Effector CD8-positive, alpha-beta T cell (primary cell): ENCODE measurements around the gene PTH2.
A peak's percentile ranks its signal among the peaks of the same experiment; 100 is the strongest.

Experiments used
- DNase-seq: peaks from one replicate; lab custom pipeline; 2025; lab: John Stamatoyannopoulos, UW

Gene PTH2

DNA sequence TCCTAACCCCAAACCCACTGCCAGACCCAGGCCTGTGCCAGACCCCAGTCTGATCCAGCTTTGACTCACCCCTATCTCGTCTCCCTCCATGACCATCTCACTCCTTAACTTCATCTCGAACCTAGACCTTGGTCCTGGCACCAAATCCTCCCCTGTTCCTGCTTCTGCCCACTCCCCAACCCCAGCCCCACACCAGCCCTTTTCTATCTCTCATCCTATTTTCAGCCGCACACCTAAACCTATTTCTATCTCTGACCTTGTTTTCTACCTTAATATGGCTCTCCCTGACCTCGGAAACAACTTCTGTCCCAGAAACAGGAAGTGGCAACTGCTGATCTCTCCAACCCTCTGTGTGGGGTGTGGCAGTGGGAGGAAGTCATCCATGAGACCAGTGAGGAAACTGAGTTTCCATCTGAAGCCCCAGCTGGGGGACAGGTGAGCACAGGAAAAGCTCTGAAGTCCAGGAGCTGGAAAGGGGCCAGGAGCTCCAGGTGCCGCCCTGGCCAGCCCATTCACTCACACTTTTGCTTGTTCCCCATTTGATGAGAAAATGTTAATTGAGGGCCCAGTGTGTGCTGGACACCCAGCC lies 13.7 kb downstream of the PTH2 start:
- DNase-seq, result no peak

DNA sequence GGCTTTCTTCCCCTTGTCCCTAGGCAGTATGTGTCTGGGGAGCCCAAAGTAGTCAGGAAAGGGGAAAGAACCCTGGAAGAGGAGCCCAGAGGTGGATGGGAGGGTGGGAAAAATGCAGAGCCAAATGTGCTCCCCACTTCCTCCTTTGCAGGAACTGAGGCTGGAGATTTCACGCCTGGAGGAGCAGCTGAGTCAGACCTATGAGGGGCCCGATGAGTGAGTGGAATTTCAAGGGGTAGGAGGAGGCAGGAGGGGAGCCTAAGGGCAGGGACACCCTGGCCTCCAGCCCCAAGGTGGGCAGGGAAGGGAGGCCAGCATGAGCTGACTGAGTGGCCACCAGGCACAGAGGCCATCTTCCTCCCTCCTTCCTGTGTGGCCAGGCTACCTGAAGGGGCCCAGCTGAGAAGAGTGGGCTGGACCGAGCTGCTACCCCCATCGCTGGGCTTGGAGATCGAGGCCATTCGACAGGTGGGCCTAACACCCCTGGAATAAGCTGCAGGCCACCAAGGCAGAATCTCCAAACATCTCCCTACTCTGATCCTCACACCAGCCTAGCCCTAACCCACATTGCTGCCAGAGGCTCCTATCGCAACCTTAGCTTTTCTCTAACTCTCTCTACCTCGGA lies 14.3 kb downstream of the PTH2 start:
- DNase-seq, result no peak

DNA sequence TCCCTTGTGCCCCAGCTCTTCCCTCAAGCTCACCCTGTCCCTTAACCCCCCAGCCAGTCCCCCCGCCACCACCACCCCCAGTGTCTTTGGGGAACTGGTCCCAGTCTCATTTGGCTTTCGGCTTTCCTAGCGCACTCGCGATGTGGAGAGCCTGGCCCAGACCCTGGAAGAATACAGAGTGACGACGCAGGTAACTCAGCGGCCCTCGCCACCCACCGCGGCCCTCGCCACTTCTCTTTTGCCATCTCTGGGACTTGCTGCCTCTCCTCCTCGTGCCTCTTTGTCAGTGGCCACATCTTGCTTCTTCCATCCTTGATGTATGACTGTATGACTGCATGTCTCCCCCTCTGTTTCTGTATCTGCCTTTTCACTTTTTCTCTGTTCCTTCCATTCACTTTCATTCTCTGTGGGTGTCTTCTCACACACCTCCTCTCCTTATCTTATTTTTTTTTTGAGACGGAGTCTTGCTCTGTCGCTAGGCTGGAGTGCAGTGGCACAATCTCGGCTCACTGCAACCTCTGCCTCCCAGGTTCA lies 15.7 kb downstream of the PTH2 start:
- DNase-seq, result no peak

DNA sequence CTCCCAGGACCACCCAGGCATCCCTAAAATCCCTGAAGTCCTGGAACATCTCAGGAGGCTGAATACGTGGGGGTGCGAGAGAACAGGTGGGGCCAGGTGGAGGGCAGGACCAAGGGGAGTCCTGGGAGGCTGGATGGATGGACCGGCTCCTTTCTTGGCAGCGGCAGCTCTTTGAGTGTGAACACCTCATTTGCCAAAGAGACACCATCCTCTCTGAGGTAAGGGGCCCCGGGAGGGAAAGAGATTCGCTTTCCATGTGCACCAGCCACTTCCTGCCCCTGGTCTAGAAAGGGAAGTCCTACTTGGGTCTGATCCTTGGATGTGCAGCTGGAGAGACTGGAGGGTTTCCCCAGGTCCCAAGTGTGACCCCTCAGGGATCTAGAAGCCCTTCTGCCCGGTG lies 16.2 kb downstream of the PTH2 start:
- DNase-seq, result no peak

DNA sequence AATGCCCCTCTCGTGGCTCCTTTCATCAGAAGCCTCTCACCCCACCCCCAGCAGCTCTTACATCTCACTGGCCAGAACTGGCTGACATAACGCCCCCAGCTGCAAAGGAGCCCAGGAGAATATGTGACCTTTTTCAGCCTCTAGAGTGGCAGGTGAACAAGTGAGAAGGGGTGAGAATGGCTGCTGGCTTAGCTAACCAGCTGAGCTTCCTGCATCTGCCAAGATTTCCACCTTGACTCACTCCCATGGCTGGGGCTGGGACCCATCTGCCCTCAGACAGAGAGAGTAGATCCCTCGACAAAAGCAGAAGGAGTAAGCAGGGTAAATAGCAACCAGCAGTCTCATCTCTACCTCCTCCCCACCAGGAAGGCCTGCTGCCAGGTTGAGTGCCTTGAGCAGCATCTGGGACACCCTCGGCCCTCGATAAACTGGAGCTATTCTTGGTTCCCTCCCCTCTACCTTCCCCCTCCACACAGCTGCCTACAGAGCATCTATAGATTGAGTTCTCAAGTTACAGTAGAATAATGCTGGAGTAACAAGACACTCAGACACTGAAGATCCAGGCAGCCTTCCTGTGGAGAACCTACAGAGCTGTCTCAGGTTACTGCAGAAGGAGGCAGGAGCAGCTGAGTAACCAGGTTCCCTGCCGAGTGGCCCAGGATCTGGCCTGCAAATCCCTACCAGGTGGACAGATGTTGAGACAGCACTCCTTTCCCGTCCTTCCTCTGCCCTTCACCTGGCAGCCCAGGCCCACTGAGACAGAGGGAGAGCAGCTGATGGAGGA lies 19.6 kb downstream of the PTH2 start:
- no peak for DNase-seq

DNA sequence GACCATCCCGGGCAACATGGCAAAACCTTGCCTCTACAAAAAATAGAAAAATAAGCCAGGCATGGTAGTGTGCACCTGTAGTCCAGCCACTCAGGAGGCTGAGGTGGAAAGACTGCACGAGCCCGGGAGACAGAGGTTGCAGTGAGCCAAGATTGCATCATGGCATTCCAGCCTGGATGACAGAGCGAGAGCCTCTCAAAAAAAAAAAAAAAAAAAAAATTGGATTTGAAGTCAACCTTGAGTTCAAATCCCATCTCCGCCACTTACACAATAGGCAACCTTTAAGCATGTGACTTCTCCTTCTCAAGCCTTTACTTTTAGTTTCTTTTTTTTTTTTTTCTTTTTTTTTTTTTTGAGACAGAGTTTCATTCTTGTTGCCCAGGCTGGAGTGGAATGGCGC lies 23.2 kb downstream of the PTH2 start:
- DNase-seq, result no peak

DNA sequence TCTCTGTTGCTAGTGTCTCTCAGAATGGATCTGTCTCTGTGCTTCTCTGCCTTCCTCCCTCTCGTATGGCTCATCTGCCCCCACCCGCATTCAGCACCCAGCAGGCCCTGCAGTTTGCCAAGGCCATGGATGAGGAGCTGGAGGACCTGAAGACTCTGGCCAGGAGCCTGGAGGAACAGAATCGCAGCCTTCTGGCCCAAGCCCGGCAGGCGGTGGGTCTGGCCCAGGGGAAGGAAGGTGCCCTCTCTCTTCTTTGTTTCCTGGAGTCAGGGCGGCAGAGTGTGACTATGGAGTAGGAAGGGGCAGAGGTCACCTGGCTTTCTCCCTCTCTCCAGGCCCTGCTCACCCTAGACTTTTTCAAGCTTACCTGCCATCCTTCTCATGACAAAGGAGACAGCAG lies 24.3 kb downstream of the PTH2 start:
- no peak for DNase-seq

DNA sequence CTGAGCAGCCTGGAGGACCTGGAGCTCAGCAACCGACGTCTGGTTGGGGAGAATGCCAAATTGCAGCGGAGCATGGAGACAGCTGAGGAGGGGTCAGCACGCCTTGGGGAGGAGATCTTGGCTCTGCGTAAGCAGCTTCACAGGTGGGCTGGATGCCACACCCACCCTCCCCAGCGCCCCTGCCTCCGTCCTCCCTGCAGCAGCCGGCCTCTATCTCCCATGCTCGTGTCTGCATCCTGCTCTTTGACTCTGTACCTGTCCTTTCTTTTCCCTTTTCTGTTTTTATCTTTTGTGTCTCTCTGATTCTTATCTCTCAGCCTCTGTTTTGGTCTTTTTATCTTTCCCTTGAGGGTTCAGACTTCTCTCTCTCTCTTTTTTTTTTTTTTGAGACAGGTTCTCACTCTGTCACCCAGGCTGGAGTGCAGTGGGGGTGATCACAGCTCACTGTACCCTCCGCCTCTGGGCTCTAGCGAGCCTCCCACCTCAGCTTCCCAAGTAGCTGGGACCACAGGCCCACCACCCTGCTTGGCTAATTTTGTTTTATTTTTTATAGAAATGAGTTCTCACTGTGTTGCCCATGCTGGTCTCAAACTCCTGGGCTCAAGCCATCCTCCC lies 25.1 kb downstream of the PTH2 start:
- no peak for DNase-seq

DNA sequence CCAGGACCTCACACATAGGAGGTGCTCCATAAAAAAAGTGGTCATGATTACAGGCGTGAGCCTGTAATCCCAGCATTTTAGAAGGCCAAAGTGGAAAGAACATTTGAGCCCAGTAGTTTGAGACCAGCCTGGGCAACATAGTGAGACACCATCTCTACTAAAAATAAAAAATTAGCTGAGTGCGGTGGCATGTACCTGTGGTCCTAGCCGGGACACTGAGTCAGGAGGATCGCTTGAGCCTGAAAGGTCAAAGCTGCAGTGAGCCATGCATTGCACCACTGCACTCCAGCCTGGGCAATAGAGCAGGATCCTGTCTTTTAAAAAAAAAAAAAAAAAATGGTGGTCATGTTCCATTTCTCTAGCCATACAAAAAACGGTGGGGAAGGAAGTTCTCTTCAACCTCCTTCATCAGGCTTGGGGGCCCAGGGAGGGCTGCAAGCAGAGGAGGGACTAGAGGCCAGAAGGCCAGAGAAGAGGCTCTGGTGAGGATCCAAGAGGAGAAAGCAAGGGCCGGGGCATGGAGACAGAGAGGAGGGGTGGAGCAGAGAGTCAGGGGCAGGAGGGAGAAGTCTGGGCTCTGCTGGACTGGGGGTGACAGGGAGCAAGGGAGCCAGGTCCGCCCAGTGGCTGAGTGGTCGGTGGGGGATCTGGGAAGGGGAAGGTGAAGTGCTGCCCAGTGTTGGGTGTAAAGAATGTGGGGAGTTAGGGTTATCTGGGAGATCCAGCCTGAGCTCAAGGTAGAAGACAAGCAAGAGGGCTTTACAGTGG lies 26.3 kb downstream of the PTH2 start:
- DNase-seq, result no peak

DNA sequence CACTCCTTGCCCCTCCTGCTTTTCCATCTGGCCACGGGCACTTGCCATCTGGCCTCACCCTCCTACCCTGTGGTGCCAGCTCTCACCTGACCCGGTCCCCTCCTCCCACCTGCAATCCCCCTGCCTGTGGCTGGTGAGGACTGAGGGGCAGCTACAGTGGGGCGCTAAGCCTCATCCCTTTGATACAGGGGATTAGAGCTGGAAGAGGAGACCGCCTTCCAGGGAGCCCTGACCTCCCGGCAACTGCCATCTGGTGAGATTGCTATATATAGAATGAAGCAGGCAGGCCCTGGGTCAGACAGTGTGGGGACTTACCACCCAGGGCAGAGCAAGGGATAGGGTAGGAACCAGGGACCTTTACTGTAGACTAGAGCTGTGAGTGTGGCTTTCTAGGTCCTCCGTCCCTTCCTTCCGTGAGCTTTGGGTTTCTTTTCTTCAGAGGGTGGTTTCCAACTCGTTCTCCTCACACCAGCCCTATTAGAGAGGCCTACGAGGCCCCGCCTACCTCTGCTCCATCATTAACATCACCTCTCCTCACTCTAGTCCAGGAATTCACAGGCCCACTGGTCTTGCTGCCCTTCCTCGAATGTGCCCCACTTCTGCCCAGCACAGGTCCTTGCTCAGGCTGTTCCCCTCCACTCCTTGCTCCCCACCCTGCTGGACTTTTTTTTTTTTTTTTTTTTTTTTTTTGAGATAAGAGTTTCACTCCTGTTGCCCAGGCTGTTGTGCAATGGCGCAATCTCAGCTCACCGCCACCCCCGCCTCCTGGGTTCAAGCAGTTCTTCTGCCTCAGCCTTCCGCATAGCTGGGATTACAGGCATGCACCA lies 27.4 kb downstream of the PTH2 start:
- no peak for DNase-seq

DNA sequence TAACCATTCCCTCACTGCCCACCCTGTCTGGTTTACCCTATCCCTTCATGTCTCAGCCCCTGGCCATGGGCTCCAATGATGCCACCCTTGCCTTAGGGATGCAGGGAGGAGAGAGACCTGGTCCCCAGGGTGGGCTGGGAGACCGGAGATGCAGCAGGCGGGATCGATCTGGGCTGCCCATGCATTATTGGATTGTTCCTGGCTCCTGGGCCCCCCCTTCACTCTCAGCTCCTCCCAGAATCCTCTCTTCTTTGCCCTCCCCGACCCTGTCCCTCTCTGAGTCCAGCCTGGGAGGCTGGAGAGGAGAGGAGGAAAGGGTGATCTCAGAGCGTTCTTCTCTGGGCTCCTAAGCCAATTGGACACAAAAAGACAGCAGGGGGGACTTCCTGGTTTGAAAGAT lies 29.4 kb downstream of the PTH2 start:
- no peak for DNase-seq

DNA sequence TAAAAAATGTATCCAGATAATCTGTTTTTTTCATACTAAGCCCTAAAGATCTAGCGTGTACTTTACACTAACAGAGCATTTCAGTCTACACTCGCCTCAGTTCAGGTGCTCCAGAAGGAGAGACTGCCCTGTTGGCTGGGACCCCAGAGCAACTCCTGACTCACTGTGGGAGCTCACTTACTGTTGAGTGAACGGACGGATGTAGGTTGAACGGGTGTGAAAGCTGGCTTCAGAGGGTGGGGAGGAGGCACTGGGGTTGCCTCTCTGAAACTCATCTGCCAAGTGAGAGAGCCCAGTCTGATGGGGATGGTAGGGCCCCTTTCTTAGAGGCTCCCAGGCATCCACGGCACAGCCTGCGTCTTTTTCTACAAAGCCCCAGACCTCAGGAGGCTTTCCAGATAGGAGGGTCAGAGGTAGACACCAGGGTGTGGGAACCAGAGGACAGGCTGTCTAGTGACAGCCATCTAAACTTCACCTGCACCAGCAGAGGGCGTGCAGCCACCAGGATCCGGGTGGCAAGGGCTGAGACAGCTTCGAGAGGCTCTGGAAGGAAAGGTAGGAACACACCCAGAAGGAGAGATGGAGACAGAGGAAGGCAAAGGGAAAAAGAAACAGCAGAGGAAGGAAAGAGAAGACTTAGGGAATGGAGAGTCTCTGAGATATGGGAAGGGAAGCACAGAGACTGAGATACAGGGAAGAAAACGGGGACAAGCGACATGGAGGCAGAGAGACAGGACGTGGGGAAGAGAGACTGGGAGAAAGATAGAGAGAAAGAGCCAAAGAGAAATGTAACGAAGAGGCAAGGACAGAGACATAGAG lies 31.5 kb downstream of the PTH2 start:
- DNase-seq, result peak; percentile 67

DNA sequence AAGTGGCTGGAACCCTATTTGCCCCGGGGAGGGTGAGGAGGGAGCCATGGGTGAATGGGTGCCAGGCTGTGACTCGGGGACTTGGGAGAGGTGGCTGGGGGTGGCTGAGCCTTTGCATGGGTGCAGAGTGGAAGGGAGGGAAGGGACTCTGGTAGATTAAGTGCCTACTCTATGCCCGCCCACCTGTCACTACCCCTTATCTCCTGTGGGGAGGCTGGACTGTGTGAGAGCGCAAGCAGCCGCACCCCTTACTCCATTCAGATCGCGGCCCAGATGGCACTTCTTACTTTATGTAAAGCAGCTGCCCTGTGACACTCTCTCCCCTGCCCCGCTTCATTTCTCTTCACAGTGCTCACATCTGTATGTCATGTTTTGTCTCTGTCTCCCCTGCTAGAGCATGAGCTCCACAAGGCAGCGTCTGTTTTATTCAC lies 32.3 kb downstream of the PTH2 start:
- no peak for DNase-seq

DNA sequence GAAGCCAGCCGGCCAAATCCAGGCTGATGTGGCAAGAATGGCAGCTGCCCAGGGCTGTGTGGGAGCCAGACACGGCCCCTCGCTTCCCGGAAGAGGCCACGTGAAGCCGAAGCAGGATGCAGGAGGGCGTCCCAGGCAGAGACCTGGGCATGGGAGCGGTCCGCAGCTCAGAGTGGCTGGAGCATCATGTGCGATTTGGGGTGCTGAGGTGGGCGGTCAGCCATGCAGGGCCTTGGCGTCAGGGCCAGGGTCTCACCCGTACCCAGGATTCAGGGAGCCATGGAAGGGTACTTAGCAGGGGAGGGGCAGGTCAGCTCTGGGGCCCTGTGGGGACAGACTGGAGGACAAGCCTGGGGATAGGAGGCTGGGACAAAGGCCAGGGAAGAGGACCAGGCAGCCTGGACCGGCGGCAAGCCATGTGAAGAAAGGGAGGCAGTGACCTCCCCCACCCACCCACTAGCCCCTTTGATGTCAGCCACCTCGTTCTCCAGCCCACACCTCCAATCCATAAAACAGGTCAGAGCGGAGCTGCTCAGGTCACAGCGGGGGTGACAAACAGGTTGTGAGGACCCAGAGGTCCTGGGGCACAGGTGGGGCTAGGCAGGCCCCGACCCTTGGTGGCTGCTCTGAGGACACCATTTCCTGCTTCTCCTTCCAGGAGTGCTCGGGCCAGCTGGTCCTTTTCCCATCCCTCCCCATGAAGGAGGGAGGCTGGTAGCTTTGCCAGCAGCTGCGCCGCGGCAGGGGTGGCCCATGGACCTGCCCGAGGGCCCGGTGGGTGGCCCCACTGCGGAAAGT lies 32.9 kb downstream of the PTH2 start:
- no peak for DNase-seq

DNA sequence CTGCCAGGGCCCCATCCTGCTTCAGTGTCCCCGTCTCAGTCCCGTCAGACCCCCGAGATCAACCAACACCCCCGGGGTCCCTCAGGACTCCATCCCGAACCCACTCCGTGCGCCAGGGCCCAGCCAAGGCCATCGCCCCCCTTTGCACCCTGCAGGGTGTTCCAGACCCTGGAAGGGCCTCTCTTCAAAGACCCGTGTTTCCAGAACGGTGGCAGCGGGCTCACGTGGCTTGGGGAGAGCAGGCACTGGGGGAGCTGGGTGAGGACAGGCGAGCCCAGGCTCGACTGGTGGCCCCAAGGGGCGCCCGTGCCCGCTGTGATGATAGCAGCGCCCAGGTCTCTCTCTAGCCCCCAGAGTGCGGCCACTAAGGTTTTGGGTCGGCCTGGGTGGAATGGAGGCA lies 33.8 kb downstream of the PTH2 start:
- DNase-seq, result no peak

DNA sequence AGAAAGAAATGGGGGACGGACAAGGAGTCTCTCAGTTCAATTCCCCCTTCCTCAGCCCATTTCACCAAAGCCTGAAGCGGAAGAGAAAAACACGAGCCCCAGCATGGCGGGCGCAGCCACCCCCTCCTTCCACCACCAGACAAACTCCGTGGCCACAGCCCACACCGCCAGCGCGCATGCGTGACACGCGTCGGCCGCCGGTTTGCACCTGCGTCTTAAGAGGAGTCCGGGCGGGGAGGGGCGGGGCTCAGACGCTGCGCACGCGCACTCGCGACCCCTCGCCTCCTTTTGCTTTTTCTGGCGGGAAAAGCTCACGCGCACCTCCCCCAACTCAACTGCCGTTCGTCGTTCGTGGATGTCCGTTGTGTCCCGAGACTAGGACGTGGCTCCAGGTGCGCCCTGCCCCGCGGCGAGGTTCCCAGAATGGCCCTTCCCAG lies 35.3 kb downstream of the PTH2 start, which contains the start of gene KASH5:
Gene KASH5, plus strand, starts transcription at position 314 of the 437 bp plus-strand sequence. CDS start 2,635 bp downstream, outside the sequence.
- DNase-seq, result peak; percentile 77

DNA sequence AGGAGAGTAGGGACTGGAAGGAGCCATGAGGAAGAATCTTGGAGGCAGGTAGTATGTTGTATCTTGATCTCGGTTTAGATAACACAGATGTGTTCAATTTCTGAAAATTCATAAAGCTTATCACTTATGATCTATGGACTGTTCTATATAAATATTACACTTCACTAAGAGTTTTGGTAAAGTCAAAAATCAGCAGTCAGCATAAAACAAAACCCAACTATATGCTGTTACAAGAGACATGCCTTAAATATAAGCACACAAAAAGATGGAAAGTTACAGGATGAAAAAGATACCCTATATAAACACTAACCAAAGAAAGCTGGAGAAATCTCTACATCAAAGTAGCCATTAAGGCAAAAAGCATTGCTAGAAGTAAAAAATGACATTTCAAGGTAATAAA lies 39.6 kb downstream of the PTH2 start:
- DNase-seq, result no peak

DNA sequence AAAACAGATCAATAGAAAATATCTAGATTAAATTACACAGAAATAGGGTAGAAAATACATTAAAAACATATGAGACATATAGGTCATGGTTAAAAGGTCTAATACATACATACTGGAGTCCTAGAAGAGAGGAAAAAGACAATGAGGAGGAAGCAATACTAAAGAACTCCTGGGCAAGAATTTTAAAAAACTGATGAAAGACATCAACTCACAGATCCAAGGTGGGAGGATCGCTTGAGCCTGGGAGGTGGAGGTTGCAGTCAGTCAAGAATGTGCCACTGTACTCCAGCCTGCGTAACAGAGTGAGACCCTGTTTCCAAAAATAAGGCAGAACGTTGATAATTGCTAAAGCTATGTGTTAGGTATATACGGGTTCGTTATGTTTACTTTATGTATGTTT lies 40.6 kb downstream of the PTH2 start:
- DNase-seq, result no peak

DNA sequence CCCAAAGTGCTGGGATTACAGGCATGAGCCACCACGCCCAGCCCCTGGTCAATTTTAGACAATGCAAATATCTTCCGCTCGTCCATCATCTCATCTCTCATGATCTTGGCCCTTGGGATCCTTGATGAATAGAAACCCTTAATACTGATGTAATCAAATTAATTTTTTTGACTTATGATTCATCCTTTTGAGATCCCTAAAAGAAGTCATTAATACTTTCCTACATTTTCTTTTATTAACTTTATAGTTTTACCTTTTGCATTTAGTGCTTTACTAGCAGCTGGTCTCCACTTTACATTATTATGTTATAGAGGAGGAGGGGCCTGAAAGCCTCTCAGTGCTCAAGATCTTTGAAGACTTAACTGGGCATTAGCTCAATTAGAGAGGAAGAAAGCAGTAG lies 42.9 kb downstream of the PTH2 start:
- DNase-seq, result no peak
